ENCODE results near the gene GFOD2. TPM values are rescaled to one million over a fixed set of nuclear protein-coding genes. Genes with fewer than 3 reads are reported as not detected.

GFOD2 gene
- total and polyA plus RNA-seq, 2 experiments from 2014 or later = 9.8 to 12.4 TPM

DNA sequence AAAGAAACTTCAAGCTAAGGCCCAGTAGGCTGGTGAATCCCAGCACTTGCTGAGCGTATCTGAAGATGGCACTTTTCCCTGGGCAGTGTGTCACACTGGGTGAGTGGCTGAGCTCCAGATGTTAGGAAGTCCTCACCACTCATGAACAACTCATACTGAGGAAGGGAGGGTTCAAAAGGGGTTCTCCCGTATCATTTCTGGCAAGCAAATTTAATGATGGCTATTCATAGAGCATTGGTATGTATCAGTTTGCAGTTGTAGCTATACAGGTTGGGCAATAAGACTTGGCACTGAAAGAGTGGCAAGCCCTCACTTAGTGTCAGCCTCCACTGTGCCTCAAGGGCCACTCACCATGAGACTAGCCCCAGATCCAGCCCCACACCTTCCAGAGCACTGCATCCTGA, 10.7 kb downstream of the GFOD2 start:
- Histone ChIP-seq H3K9me3 (ENCODE audit: low read depth) (no peaks in the 10 kb centered on the region), H4K20me1 (ENCODE audit: insufficient read depth, poor library complexity, severe bottlenecking) (no peaks in the 10 kb centered on the region), H3K27me3 (peaks cover under 1% of the 10 kb centered on the region), H3K4me2 (no peak overlapping the region), H2AFZ (no peak overlapping the region), H3K36me3 (replicated peaks; ENCODE audit: insufficient read depth, low read depth) (no peaks in the 10 kb centered on the region), H3K79me2 (peaks cover 34% of the 10 kb centered on the region), H3K4me3 (no peak overlapping the region), H3K27ac (no peak overlapping the region), H3K9me2 (replicated peaks; ENCODE audit: insufficient read depth) (no peaks in the 10 kb centered on the region), H3K4me1 (ENCODE audit: insufficient read depth) (no peaks in the 10 kb centered on the region)
- DNase-seq (ENCODE audit: low spot score) = no peak
- TF ChIP-seq EZH2 (IDR thresholded peaks at IDR 0.05; ENCODE audit: borderline replicate concordance) (no peak), EZH2phosphoT487 (IDR thresholded peaks at IDR 0.05; ENCODE audit: low read depth, severe bottlenecking, unreplicated experiment) (no peak)
- TF ChIP-seq, protein P1, sequence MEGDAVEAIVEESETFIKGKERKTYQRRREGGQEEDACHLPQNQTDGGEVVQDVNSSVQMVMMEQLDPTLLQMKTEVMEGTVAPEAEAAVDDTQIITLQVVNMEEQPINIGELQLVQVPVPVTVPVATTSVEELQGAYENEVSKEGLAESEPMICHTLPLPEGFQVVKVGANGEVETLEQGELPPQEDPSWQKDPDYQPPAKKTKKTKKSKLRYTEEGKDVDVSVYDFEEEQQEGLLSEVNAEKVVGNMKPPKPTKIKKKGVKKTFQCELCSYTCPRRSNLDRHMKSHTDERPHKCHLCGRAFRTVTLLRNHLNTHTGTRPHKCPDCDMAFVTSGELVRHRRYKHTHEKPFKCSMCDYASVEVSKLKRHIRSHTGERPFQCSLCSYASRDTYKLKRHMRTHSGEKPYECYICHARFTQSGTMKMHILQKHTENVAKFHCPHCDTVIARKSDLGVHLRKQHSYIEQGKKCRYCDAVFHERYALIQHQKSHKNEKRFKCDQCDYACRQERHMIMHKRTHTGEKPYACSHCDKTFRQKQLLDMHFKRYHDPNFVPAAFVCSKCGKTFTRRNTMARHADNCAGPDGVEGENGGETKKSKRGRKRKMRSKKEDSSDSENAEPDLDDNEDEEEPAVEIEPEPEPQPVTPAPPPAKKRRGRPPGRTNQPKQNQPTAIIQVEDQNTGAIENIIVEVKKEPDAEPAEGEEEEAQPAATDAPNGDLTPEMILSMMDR (IDR thresholded peaks at IDR 0.05; ENCODE audit: poor library complexity) = no peak
- WGBS (ENCODE audit: low lambda C conversion rate, missing lambda C conversion rate) = 97% methylated on average over 2 of the region's 2 CpGs

DNA sequence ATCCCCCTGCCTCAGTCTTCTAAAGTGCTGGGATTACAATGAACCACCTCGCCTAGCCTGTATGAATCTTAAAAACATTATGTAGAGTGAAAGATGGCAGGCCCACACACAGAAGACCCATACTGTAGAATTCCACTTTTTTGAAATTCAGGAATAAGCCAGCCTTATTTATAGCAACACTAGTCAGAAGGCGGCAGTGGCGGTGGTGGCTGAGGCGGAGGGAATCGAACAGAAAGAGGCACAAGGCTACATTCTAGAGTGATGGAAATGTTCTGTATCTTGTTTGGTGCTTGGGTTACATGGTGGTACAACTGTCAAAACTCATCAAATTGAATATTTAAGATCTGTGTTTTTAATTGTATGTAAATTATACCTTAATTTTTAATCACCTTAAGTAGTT, 11.3 kb downstream of the GFOD2 start:
- DNase-seq (ENCODE audit: low spot score) = no peak
- Histone ChIP-seq H2AFZ (no peak overlapping the region), H4K20me1 (ENCODE audit: insufficient read depth, poor library complexity, severe bottlenecking) (no peaks in the 10 kb centered on the region), H3K9me2 (replicated peaks; ENCODE audit: insufficient read depth) (no peaks in the 10 kb centered on the region), H3K4me3 (no peak overlapping the region), H3K4me2 (no peak overlapping the region), H3K79me2 (peaks cover 30% of the 10 kb centered on the region), H3K36me3 (replicated peaks; ENCODE audit: insufficient read depth, low read depth) (no peaks in the 10 kb centered on the region), H3K4me1 (ENCODE audit: insufficient read depth) (no peaks in the 10 kb centered on the region), H3K9me3 (ENCODE audit: low read depth) (no peaks in the 10 kb centered on the region), H3K27me3 (no peaks in the 10 kb centered on the region), H3K27ac (no peak overlapping the region)
- TF ChIP-seq EZH2phosphoT487 (IDR thresholded peaks at IDR 0.05; ENCODE audit: low read depth, severe bottlenecking, unreplicated experiment) (no peak), EZH2 (IDR thresholded peaks at IDR 0.05; ENCODE audit: borderline replicate concordance) (no peak)
- TF ChIP-seq, protein P1 (IDR thresholded peaks at IDR 0.05; ENCODE audit: poor library complexity) = no peak
- 95% methylated on average over 5 of the region's 5 CpGs for WGBS (ENCODE audit: low lambda C conversion rate, missing lambda C conversion rate)

- no peak for DNase-seq (ENCODE audit: low spot score)
- Histone ChIP-seq H2AFZ (no peak overlapping the region), H3K4me1 (ENCODE audit: insufficient read depth) (no peaks in the 10 kb centered on the region), H3K9me3 (ENCODE audit: low read depth) (no peaks in the 10 kb centered on the region), H3K4me2 (no peak overlapping the region), H3K27me3 (no peaks in the 10 kb centered on the region), H3K79me2 (peaks cover 30% of the 10 kb centered on the region), H3K4me3 (no peak overlapping the region), H3K36me3 (replicated peaks; ENCODE audit: insufficient read depth, low read depth) (no peaks in the 10 kb centered on the region), H3K9me2 (replicated peaks; ENCODE audit: insufficient read depth) (no peaks in the 10 kb centered on the region), H4K20me1 (ENCODE audit: insufficient read depth, poor library complexity, severe bottlenecking) (no peaks in the 10 kb centered on the region), H3K27ac (no peak overlapping the region)
- TF ChIP-seq EZH2 (IDR thresholded peaks at IDR 0.05; ENCODE audit: borderline replicate concordance) (no peak), EZH2phosphoT487 (IDR thresholded peaks at IDR 0.05; ENCODE audit: low read depth, severe bottlenecking, unreplicated experiment) (no peak)
- WGBS (ENCODE audit: low lambda C conversion rate, missing lambda C conversion rate) = 93% methylated on average over 4 of the region's 4 CpGs
These were observed 11.9 kb downstream of the GFOD2 start for GRCh38 chr16:67707210-67707609.

DNA sequence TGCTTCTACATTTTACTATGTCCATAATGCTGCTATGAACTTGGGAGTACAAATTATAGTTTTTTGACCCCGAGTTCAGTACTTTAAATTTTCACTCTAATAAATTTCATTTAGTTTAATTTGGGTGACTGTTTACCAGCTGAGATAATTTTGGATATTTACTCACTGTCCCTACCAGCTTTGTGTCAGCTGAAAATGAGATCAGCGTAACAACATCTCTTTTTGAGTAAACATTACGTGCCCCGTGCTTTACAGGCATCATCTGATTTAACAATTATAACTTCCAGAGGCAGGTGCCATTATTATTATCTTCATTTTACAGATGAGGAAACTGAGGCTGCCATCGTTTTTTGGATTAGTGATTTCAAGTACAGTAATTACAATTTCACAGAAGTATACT, 15.0 kb downstream of the GFOD2 start:
- no peak overlapping the region for H3K4me2 ChIP-seq
- no peak overlapping the region for H3K27ac ChIP-seq
- peaks cover 30% of the 10 kb centered on the region for H3K79me2 ChIP-seq
- no peak overlapping the region for H2AFZ ChIP-seq
- H3K36me3 ChIP-seq (replicated peaks; ENCODE audit: insufficient read depth, low read depth) = no peaks in the 10 kb centered on the region
- H3K27me3 ChIP-seq = no peaks in the 10 kb centered on the region
- TF ChIP-seq EZH2phosphoT487 (IDR thresholded peaks at IDR 0.05; ENCODE audit: low read depth, severe bottlenecking, unreplicated experiment) (no peak), EZH2 (IDR thresholded peaks at IDR 0.05; ENCODE audit: borderline replicate concordance) (no peak)
- TF ChIP-seq, protein P1 (IDR thresholded peaks at IDR 0.05; ENCODE audit: poor library complexity) = no peak
- no peaks in the 10 kb centered on the region for H3K9me3 ChIP-seq (ENCODE audit: low read depth)
- no peaks in the 10 kb centered on the region for H3K9me2 ChIP-seq (replicated peaks; ENCODE audit: insufficient read depth)
- 86% methylated on average over 5 of the region's 5 CpGs for WGBS (ENCODE audit: low lambda C conversion rate, missing lambda C conversion rate)
- H3K4me1 ChIP-seq (ENCODE audit: insufficient read depth) = no peaks in the 10 kb centered on the region
- H3K4me3 ChIP-seq = no peak overlapping the region
- DNase-seq (ENCODE audit: low spot score) = no peak
- H4K20me1 ChIP-seq (ENCODE audit: insufficient read depth, poor library complexity, severe bottlenecking) = no peaks in the 10 kb centered on the region

All from hepatocyte (in vitro differentiated cells).